ENCODE results near the gene HEYL.
"Not testable (repeated sequence)": the region's sequence is repeated elsewhere in the genome, so short reads cannot be mapped to it uniquely, and the experiment has no call there.

HEYL gene

GRCh38 chr1:39601667-39602255, 37.7 kb downstream of the HEYL start:
- not testable (repeated sequence) for DNase-seq

GRCh38 chr1:39596163-39596562, 43.3 kb downstream of the HEYL start:
- no peak for DNase-seq

- no peak for DNase-seq
These were observed 46.1 kb downstream of the HEYL start for GRCh38 chr1:39593386-39593785.

GRCh38 chr1:39592069-39592468, 47.4 kb downstream of the HEYL start:
- no peak for DNase-seq

- no peak for DNase-seq
These were observed 48.9 kb downstream of the HEYL start for GRCh38 chr1:39590546-39590945.

- DNase-seq = no peak
These were observed 53.5 kb downstream of the HEYL start for GRCh38 chr1:39585933-39586332.

- peak; percentile 40 to 76 (median 52) for DNase-seq
These were observed 63.3 kb downstream of the HEYL start for GRCh38 chr1:39576016-39576657.

- peak; percentile 73 to 88 (median 80) for DNase-seq
These were observed 64.0 kb downstream of the HEYL start for GRCh38 chr1:39575191-39576015.

- peak in 2 of 4 experiments; percentile 22 to 28 for DNase-seq
These were observed 64.8 kb downstream of the HEYL start for GRCh38 chr1:39574646-39575045.
